Activated naive CD8-positive, alpha-beta T cell treated with anti-CD3 and anti-CD28 coated beads, Interleukin-2, amount 10 ng/mL, durations not matched to agents 7 days and 5 days (primary cell): ENCODE measurements around the gene NREP. TPM values are rescaled to one million over a fixed set of nuclear protein-coding genes. Genes with fewer than 3 reads are reported as not detected.

Experiments used
- ATAC-seq: fragments of 150-1000 bp; cut with Tn5 transposase; one replicate; pipeline ENCODE4 v1.10.0; 2021; ENCODE audit warnings: low read depth, moderate library complexity
- POLR2A ChIA-PET: fragments of 350-600 bp; sonication (Branson Sonifier 250); formaldehyde crosslinking; loops from one replicate; lab custom pipeline; 2021; ENCODE audit warnings: antibody characterized with exemption; lab: Charles Lee
- DNase-seq: peaks from one replicate; pipeline ENCODE4 v3.0.0; 2021
- H3K27ac Mint-ChIP-seq: one replicate; pipeline ENCODE4 v1.8.0; 2022; ENCODE audit warnings: mild to moderate bottlenecking, mixed read lengths
- H3K27me3 Mint-ChIP-seq: one replicate; pipeline ENCODE4 v1.8.0; 2022; ENCODE audit warnings: mild to moderate bottlenecking, moderate library complexity, mixed read lengths
- H3K36me3 Mint-ChIP-seq: one replicate; pipeline ENCODE4 v1.8.0; 2021; ENCODE audit warnings: mild to moderate bottlenecking, mixed read lengths
- H3K4me1 Mint-ChIP-seq: one replicate; pipeline ENCODE4 v1.8.0; 2021; ENCODE audit warnings: mixed read lengths
- H3K4me3 Mint-ChIP-seq: one replicate; pipeline ENCODE4 v1.8.0; 2022; ENCODE audit warnings: mild to moderate bottlenecking, moderate library complexity, mixed read lengths
- H3K9me3 Mint-ChIP-seq: one replicate; pipeline ENCODE4 v1.8.0; 2021; ENCODE audit warnings: mixed read lengths
- total RNA-seq, 2 experiments: library from RNA; stranded (reverse); gene quantifications; one replicate each; pipeline ENCODE4 v1.2.3, GENCODE V29; 2021

NREP gene
- total RNA-seq, 2 experiments from 2014 or later = 19.6 to 20.2 TPM

GRCh38 chr5:111742177-111742994 lies 14.6 kb downstream of the NREP start:
- Mint-ChIP-seq H3K27ac (peak overlapping the region; percentile 67), H3K4me1 (peaks cover 23% of the 10 kb centered on the region), H3K27me3 (no peaks in the 10 kb centered on the region), H3K36me3 (peaks cover 13% of the 10 kb centered on the region), H3K4me3 (peak overlapping the region; percentile 79), H3K9me3 (no peaks in the 10 kb centered on the region)
- POLR2A ChIA-PET = interaction anchor here (2.6 kb wide), 1 partner anchor 15 kb away, joined by 21 read pairs; the partner anchor contains the start of gene NREP
- no peak for DNase-seq
- no peak for ATAC-seq

DNA sequence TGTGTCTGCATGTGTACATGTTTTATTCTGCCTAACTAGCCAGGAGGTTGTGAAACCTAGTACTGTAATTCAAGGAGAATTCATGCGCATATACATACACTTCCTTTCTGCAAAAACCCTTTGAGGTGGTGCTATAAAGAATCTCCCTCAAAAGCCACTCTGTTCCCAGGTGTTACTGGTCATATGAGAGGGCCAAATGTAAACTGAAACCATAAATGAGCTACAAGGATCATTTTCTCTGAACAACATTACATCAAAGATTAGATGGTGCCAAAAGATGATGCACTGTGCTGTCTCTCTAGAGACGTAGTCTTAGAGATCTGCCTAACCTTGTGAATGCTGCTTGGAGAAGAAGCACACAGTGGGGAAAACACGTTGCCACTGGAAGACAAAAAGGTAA lies 15.7 kb downstream of the NREP start:
- POLR2A ChIA-PET = interaction anchor here (0.7 to 2.6 kb wide), 2 partner anchors 13 to 16 kb away, joined by 3 to 21 read pairs; partner anchors contain the start of gene NREP
- Mint-ChIP-seq H3K36me3 (peaks cover 13% of the 10 kb centered on the region), H3K9me3 (no peaks in the 10 kb centered on the region), H3K4me1 (peaks cover 23% of the 10 kb centered on the region), H3K4me3 (peak overlapping the region; percentile 47), H3K27me3 (no peaks in the 10 kb centered on the region), H3K27ac (peak overlapping the region; percentile 80)
- DNase-seq = no peak
- peak; percentile 82 for ATAC-seq

GRCh38 chr5:111739416-111739815 lies 17.6 kb downstream of the NREP start:
- Mint-ChIP-seq H3K27ac (no peak overlapping the region), H3K4me3 (no peak overlapping the region), H3K4me1 (peaks cover 23% of the 10 kb centered on the region), H3K36me3 (peaks cover 14% of the 10 kb centered on the region), H3K27me3 (no peaks in the 10 kb centered on the region), H3K9me3 (no peaks in the 10 kb centered on the region)
- POLR2A ChIA-PET = no interaction called here
- ATAC-seq = no peak
- no peak for DNase-seq

DNA sequence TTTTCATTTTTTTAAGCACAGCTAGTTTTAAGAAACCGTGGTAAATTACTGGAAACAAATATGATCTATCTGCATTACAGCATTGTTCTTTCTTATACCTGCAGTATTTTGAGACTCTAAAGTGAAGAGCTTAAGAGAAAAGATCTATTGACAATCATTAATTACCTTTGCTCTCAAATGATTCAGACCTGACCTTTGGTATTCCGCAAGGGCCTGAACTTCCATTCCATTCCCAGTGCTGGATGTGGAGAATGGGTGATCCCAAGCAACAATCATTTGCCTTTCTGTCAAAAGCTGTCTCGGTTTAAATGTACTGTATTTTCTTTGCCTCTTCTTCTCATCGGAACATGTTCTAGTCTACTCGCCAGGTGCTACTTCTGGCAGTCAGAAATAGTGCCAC lies 18.9 kb downstream of the NREP start:
- peaks cover 30% of the 10 kb centered on the region for H3K4me1 Mint-ChIP-seq
- DNase-seq (no peak), ATAC-seq (no peak)
- no peak overlapping the region for H3K4me3 Mint-ChIP-seq
- peaks cover 16% of the 10 kb centered on the region for H3K36me3 Mint-ChIP-seq
- POLR2A ChIA-PET = no interaction called here
- no peak overlapping the region for H3K27ac Mint-ChIP-seq
- no peaks in the 10 kb centered on the region for H3K9me3 Mint-ChIP-seq
- no peaks in the 10 kb centered on the region for H3K27me3 Mint-ChIP-seq

GRCh38 chr5:111737716-111738115 lies 19.3 kb downstream of the NREP start:
- Mint-ChIP-seq H3K4me1 (peaks cover 30% of the 10 kb centered on the region), H3K36me3 (peaks cover 19% of the 10 kb centered on the region), H3K9me3 (no peaks in the 10 kb centered on the region), H3K27ac (no peak overlapping the region), H3K27me3 (no peaks in the 10 kb centered on the region), H3K4me3 (no peak overlapping the region)
- POLR2A ChIA-PET = no interaction called here
- DNase-seq = no peak
- ATAC-seq = no peak

DNA sequence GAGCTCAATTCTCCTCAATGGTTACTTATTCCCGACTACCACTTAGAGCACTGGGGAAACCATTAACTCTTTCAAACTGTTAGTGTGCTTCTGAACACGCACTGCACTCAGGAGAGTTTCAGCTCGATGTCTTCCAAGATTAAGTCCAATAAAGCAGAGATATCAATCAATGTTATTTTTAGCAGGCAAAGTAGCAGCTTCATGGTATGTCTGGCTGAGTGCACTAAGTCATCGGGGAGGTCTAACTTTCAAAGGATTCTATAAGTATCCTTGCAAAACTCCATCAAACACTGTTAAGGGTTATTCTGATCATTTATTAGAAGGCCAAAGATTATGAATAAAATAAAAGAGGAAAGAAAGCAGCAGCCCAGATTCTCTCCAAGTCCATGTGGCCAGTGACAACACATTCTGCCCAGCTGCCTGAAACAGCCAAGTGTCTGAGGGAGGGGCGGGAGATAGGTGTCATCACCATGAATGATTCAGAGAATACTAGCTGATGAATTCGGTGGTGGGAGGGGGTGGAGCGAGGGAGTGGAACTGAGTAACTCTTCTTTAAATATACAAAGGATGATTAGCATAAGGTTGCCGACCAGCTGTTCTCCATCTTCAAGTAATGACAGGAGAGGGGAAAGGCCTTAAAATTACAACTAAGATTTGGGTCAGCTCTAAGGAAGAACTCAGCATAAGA lies 21.3 kb downstream of the NREP start:
- Mint-ChIP-seq H3K4me3 (no peak overlapping the region), H3K27me3 (no peaks in the 10 kb centered on the region), H3K9me3 (no peaks in the 10 kb centered on the region), H3K4me1 (peaks cover 25% of the 10 kb centered on the region), H3K36me3 (peaks cover 23% of the 10 kb centered on the region), H3K27ac (no peak overlapping the region)
- POLR2A ChIA-PET = interaction anchor here (1.2 kb wide), 1 partner anchor 22 kb away, joined by 3 read pairs; no protein-coding TSS in a partner anchor
- DNase-seq (no peak), ATAC-seq (no peak)

DNA sequence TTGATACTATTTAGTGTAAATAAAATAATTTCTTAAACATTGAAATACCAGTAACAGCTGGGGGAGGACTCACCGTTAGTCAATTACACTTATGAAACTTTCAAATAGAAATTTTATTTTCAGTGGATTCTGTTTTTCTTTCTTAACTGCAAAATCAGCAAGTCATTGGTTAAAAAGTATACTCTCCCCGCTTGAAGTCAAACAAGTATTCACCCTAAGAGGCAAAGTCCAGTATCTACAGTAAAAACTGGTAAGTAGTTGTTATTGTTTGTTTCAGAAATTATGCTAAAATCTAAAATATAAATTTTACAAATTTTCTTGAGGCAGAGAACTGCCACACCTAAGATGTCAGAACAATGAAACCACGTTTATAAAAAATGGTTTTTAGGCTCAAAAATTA lies 22.4 kb downstream of the NREP start:
- Mint-ChIP-seq H3K4me1 (peaks cover 26% of the 10 kb centered on the region), H3K4me3 (no peak overlapping the region), H3K27me3 (no peaks in the 10 kb centered on the region), H3K9me3 (no peaks in the 10 kb centered on the region), H3K27ac (no peak overlapping the region), H3K36me3 (peaks cover 29% of the 10 kb centered on the region)
- ATAC-seq (no peak), DNase-seq (no peak)
- POLR2A ChIA-PET = no interaction called here

DNA sequence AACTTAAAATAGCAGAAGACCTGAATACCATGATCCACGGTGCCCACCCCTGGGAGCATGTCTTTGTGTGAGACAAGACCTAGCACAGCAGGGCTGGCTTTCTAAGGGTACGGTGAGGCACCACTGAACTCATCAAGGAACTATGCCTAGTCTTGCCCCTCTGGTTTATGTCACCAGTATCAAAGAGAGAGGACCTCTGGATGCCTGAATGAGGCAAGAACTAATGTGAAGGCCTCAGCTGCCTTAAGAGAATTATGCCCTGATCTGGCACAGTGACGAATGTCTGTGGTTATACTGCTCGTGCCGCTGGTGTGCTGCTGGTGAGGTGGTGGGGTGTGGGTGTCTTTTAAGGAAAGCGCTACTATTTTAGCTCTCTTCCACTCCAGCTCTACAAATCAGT lies 23.0 kb downstream of the NREP start:
- H3K4me1 Mint-ChIP-seq = peaks cover 26% of the 10 kb centered on the region
- no peaks in the 10 kb centered on the region for H3K9me3 Mint-ChIP-seq
- H3K4me3 Mint-ChIP-seq = no peak overlapping the region
- POLR2A ChIA-PET = no interaction called here
- DNase-seq (no peak), ATAC-seq (peak; percentile 75)
- no peak overlapping the region for H3K27ac Mint-ChIP-seq
- H3K27me3 Mint-ChIP-seq = no peaks in the 10 kb centered on the region
- H3K36me3 Mint-ChIP-seq = peaks cover 29% of the 10 kb centered on the region

GRCh38 chr5:111733571-111733970 lies 23.4 kb downstream of the NREP start:
- Mint-ChIP-seq H3K36me3 (peaks cover 29% of the 10 kb centered on the region), H3K4me3 (no peak overlapping the region), H3K27ac (no peak overlapping the region), H3K4me1 (peaks cover 24% of the 10 kb centered on the region), H3K9me3 (no peaks in the 10 kb centered on the region), H3K27me3 (no peaks in the 10 kb centered on the region)
- ATAC-seq (no peak), DNase-seq (no peak)
- POLR2A ChIA-PET = no interaction called here

DNA sequence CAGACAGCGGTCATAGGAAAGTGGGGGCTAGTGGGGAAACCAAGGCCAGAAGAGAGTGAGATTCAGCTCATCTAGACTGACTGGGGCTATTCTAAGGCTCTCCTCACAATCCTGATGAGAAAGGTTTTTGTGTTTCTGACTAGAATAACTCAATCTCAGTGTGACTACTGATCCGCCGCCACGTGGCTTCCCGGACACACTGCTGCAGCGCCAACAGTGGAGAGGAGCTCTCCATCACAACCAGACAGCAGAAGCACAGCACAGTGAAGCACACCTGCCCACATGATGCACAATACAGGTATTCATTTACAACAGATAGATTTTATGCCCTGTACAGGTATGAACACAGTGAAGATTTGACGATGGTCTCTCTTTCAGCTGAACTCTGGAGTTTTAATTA lies 25.4 kb downstream of the NREP start:
- Mint-ChIP-seq H3K27ac (no peak overlapping the region), H3K27me3 (no peaks in the 10 kb centered on the region), H3K4me3 (no peak overlapping the region), H3K9me3 (no peaks in the 10 kb centered on the region), H3K4me1 (peaks cover 22% of the 10 kb centered on the region), H3K36me3 (peaks cover 27% of the 10 kb centered on the region)
- POLR2A ChIA-PET = no interaction called here
- DNase-seq (no peak), ATAC-seq (no peak)

DNA sequence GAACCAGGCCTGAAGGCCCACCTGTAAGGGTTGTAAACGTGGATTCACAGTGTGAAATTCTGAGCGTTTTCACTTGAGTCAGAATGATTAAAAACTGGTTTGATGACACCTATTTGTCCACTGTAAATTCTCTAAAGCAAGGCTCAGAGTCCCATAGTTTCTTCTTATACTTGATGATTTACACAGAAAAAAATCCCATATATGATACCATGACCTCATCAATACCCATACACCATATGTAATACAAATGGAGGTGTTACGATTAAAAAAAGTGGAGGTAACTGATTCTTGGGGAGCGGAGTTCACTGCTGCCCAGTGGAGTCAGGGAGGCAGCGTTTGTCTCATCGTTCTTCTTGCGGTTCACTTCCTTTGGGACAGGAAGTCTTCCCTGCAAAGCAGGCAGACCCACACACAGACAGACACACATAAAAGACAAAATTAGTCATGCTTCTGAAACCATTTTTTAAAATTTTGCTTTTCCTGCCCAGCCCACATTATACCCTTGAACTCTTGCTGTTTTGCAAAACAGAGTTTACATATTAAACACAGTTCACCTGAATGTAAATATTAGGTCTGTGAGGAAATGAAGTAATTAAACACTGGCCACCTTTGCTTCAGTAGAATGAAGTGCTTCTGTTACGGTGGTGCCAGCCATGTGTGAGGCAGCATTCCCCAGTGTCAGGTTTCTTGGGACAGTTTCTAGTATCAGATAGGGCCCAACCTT lies 26.2 kb downstream of the NREP start:
- H3K4me1 Mint-ChIP-seq = peaks cover 22% of the 10 kb centered on the region
- DNase-seq (no peak), ATAC-seq (no peak)
- peaks cover 28% of the 10 kb centered on the region for H3K36me3 Mint-ChIP-seq
- H3K27me3 Mint-ChIP-seq = no peaks in the 10 kb centered on the region
- no peaks in the 10 kb centered on the region for H3K9me3 Mint-ChIP-seq
- H3K4me3 Mint-ChIP-seq = no peak overlapping the region
- no peak overlapping the region for H3K27ac Mint-ChIP-seq
- POLR2A ChIA-PET = no interaction called here

- H3K9me3 Mint-ChIP-seq = no peaks in the 10 kb centered on the region
- ATAC-seq = no peak
- H3K4me1 Mint-ChIP-seq = peaks cover 18% of the 10 kb centered on the region
- H3K4me3 Mint-ChIP-seq = no peak overlapping the region
- H3K36me3 Mint-ChIP-seq = peaks cover 18% of the 10 kb centered on the region
- H3K27me3 Mint-ChIP-seq = no peaks in the 10 kb centered on the region
- no peak for DNase-seq
- no peak overlapping the region for H3K27ac Mint-ChIP-seq
- POLR2A ChIA-PET = no interaction called here
These were observed 28.1 kb downstream of the NREP start for GRCh38 chr5:111728941-111729340.

GRCh38 chr5:111726986-111727385 lies 30.0 kb downstream of the NREP start:
- Mint-ChIP-seq H3K4me3 (no peak overlapping the region), H3K27ac (no peak overlapping the region), H3K27me3 (no peaks in the 10 kb centered on the region), H3K9me3 (no peaks in the 10 kb centered on the region), H3K4me1 (peaks cover 12% of the 10 kb centered on the region), H3K36me3 (peaks cover 12% of the 10 kb centered on the region)
- DNase-seq (no peak), ATAC-seq (no peak)
- POLR2A ChIA-PET = no interaction called here
